B cell (primary cell): ENCODE results near the gene RET. TPM values are rescaled to one million over a fixed set of nuclear protein-coding genes. Genes with fewer than 3 reads are reported as not detected.

ENCODE experiments used
- ATAC-seq: fragments of 200-7000 bp; cut with Tn5 transposase; one replicate; pipeline ENCODE4 v1.10.0; 2021; ENCODE audit warnings: low read depth, mild to moderate bottlenecking, moderate number of reproducible peaks, moderate library complexity
- CTCF ChIA-PET: fragments of 350-600 bp; sonication (Branson Sonifier 250); formaldehyde crosslinking; loops from one replicate; lab custom pipeline; 2021; ENCODE audit warnings: antibody characterized with exemption, inconsistent platforms; lab: Charles Lee
- POLR2A ChIA-PET: fragments of 350-600 bp; sonication (Branson Sonifier 250); formaldehyde crosslinking; loops from one replicate; lab custom pipeline; 2021; ENCODE audit warnings: antibody characterized with exemption; lab: Charles Lee
- DNase-seq: peaks from one replicate; pipeline ENCODE4 v3.0.0; 2013
- H2AFZ ChIP-seq: 2 replicates; pipeline ENCODE4 v1.6.1; 2012; ENCODE audit warnings: mild to moderate bottlenecking, low read depth, low read length; ENCODE audit not compliant: insufficient read depth, poor library complexity, severe bottlenecking
- H3K27ac ChIP-seq, 2 donors: 1 replicate in 1 of 2; 2 replicates in 1 of 2; pipeline ENCODE4 v1.5.1; 2012 to 2013; ENCODE audit warnings: low read length in 2 of 2, mild to moderate bottlenecking in 2 of 2, moderate library complexity in 1 of 2
- H3K27me3 ChIP-seq, 4 experiments: fragments of 200-600 bp in 1 of 4; sonication (generic) in 1 of 4; replicated peaks in 1 of 4; 1 replicate in 2 of 4; 2 replicates in 2 of 4; pipeline versions ENCODE4 v1.6.1 to v1.7.0; 2013 to 2016; ENCODE audit warnings: low read length in 3 of 4, mild to moderate bottlenecking in 2 of 4, mixed read lengths in 1 of 4, moderate library complexity in 1 of 4; ENCODE audit not compliant: insufficient read depth in 4 of 4, control insufficient read depth in 3 of 4; ENCODE audit errors: control extremely low read depth in 1 of 4
- H3K36me3 ChIP-seq, 2 experiments: replicated peaks in 1 of 2; 1 replicate in 1 of 2; 2 replicates in 1 of 2; pipeline versions ENCODE4 v1.6.1 to v1.7.1; 2013; ENCODE audit warnings: low read length in 1 of 2; ENCODE audit not compliant: insufficient read depth in 2 of 2, control insufficient read depth in 1 of 2; ENCODE audit errors: control extremely low read depth in 1 of 2, extremely low read depth in 1 of 2
- H3K4me1 ChIP-seq, 2 donors: fragments of 200-600 bp in 1 of 2; sonication (generic) in 1 of 2; 1 replicate in 1 of 2; 2 replicates in 1 of 2; pipeline versions ENCODE4 v1.5.1 to v1.6.1; 2013 to 2017; ENCODE audit warnings: low read length in 2 of 2; ENCODE audit not compliant: control insufficient read depth in 2 of 2, insufficient read depth in 2 of 2
- H3K4me2 ChIP-seq: replicated peaks from 2 replicates; pipeline ENCODE3; 2012; ENCODE audit warnings: mild to moderate bottlenecking, low read depth, low read length; ENCODE audit not compliant: poor library complexity, severe bottlenecking
- H3K4me3 ChIP-seq, 5 experiments: fragments of 200-600 bp in 1 of 5; sonication (generic) in 1 of 5; 1 replicate in 3 of 5; 2 replicates in 2 of 5; pipeline versions ENCODE4 v1.5.1 to v1.7.0; 2011 to 2016; ENCODE audit warnings: low read length in 4 of 5, mild to moderate bottlenecking in 4 of 5, low read depth in 2 of 5, control low read depth in 1 of 5, moderate library complexity in 1 of 5; ENCODE audit not compliant: insufficient read depth in 1 of 5; ENCODE audit errors: control extremely low read depth in 1 of 5, extremely low read depth in 1 of 5
- H3K79me2 ChIP-seq: fragments of 200-600 bp; sonication (generic); one replicate; pipeline ENCODE4 v1.6.0; 2016; ENCODE audit warnings: low read length; ENCODE audit not compliant: control insufficient read depth, insufficient read depth
- H3K9ac ChIP-seq: fragments of 200-600 bp; sonication (generic); 2 replicates; pipeline ENCODE4 v1.6.1; 2017; ENCODE audit warnings: mild to moderate bottlenecking, low read length, moderate library complexity
- H3K9me3 ChIP-seq, 3 donors: one replicate each; pipeline versions ENCODE4 v1.6.1 to v1.7.1; 2013; ENCODE audit warnings: low read length in 2 of 3; ENCODE audit not compliant: control insufficient read depth in 2 of 3, insufficient read depth in 1 of 3; ENCODE audit errors: control extremely low read depth in 1 of 3
- H4K20me1 ChIP-seq: 2 replicates; pipeline ENCODE4 v1.6.0; 2012; ENCODE audit warnings: mild to moderate bottlenecking, low read length; ENCODE audit not compliant: insufficient read depth, control insufficient read depth, poor library complexity, severe bottlenecking
- H3K27ac Mint-ChIP-seq: one replicate; pipeline ENCODE4 v1.8.0; 2021; ENCODE audit warnings: mixed read lengths
- H3K27me3 Mint-ChIP-seq: one replicate; pipeline ENCODE4 v1.8.0; 2021; ENCODE audit warnings: mixed read lengths
- H3K4me1 Mint-ChIP-seq: one replicate; pipeline ENCODE4 v1.8.0; 2021; ENCODE audit warnings: mixed read lengths
- H3K4me3 Mint-ChIP-seq: one replicate; pipeline ENCODE4 v1.8.0; 2021; ENCODE audit warnings: mixed read lengths
- H3K9me3 Mint-ChIP-seq: one replicate; pipeline ENCODE4 v1.8.0; 2022; ENCODE audit warnings: mixed read lengths; ENCODE audit not compliant: insufficient read depth
- EZH2 ChIP-seq: IDR thresholded peaks from 2 replicates; pipeline ENCODE4 v1.6.1; 2012; ENCODE audit warnings: borderline replicate concordance, low read depth, mild to moderate bottlenecking, moderate library complexity, low read length; ENCODE audit not compliant: insufficient read depth, poor library complexity, severe bottlenecking
- WGBS: methylation state at CpG from one replicate; pipeline ENCODE4 v1.1.5; 2013; ENCODE audit warnings: missing lambda C conversion rate; ENCODE audit not compliant: insufficient coverage; 5-methylcytosine and 5-hydroxymethylcytosine counted together
- intact Hi-C: fragments of 100-400 bp; cut with micrococcal nuclease; formaldehyde crosslinking; loops from one replicate; pipeline ENCODE4 v1.10.0; 2022
- polyA plus RNA-seq: library from polyadenylated mRNA; depleted of rRNA; stranded (reverse); fragments of >200 nt; gene quantifications from 2 replicates; pipeline ENCODE4 v1.2.3, GENCODE V29; 2012
- total RNA-seq, 2 donors: library from RNA; stranded (reverse); fragments of 120-200 nt in 1 of 2; gene quantifications; 1 replicate in 1 of 2; 2 replicates in 1 of 2; pipeline versions ENCODE4 v1.2.3 to v1.2.4, GENCODE V29; 2013 to 2022
- TF ChIP-seq, protein P1 (sequence below): fragments of 200-600 bp; IDR thresholded peaks from one replicate; pipeline ENCODE4 v1.8.0; 2022; ENCODE audit warnings: antibody characterized with exemption, mild to moderate bottlenecking

RET gene
- total and polyA plus RNA-seq, 2 donors (not counting 1 experiment from before 2014, with no cell fraction given), result 0.16 to 0.27 TPM

DNA sequence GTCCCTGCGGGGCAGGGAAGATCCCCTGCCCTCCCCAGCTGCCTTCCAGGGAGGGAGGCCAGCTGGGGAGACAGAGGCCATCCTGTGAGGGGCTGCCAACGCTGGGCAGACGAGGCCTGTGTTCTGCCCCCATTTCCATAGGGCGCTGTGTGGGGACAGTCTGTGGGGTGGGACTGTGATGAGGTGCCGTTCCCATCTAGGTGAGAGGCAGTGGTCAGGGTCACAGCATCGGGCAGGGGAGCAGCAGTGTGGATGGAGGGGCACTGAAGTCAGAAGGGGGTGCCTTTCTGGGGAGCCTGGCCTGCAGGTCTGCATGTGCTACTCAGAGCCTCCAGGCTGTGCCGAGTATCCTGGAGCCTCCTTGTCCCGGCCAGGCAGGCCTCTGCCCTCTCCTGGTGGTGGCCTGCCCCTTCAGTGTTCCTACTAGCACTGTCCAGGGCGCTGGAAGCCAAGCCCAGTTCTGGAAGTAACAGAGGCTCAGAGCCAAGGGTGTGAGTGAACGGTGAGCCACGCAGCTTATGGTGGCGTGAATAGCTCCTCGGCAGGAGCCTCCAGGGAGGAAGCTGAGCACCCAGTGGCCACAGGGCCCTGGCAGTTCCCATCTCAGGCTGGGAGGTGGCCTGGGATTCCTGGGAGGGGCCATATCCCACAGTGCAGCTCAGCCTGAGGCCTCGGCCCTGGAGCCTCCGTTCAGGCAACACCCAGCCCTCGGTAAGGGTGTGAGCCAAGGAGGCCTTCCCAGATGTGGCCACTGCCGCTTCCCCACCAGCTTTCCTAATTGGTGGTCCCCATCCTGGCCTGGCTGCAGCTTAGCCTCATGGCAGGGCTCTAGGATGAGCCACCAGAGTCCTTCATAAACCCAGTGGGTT, 38.1 kb downstream of the RET start:
- Mint-ChIP-seq H3K27ac (no peak overlapping the region), H3K9me3 (no peaks in the 10 kb centered on the region), H3K4me3 (no peak overlapping the region), H3K4me1 (no peaks in the 10 kb centered on the region), H3K27me3 (no peaks in the 10 kb centered on the region)
- Histone ChIP-seq H3K36me3 (no peaks in the 10 kb centered on the region), H3K4me1 (peaks cover 0 to 7% of the 10 kb centered on the region in 2 donors), H3K27ac (no peak overlapping the region), H3K9ac (no peak overlapping the region), H2AFZ (no peak overlapping the region), H3K4me2 (no peak overlapping the region), H3K9me3 (peaks cover 0 to 3% (median 0%) of the 10 kb centered on the region in 3 donors), H3K4me3 (no peak overlapping the region), H3K27me3 (no peaks in the 10 kb centered on the region), H4K20me1 (no peaks in the 10 kb centered on the region), H3K79me2 (no peaks in the 10 kb centered on the region)
- ATAC-seq (no peak), DNase-seq (no peak)
- ChIA-PET POLR2A (no interaction called here), CTCF (interaction anchor here (1.6 kb wide), 1 partner anchor 10 kb away, joined by 3 read pairs; no protein-coding TSS in a partner anchor)
- TF ChIP-seq, protein P1, sequence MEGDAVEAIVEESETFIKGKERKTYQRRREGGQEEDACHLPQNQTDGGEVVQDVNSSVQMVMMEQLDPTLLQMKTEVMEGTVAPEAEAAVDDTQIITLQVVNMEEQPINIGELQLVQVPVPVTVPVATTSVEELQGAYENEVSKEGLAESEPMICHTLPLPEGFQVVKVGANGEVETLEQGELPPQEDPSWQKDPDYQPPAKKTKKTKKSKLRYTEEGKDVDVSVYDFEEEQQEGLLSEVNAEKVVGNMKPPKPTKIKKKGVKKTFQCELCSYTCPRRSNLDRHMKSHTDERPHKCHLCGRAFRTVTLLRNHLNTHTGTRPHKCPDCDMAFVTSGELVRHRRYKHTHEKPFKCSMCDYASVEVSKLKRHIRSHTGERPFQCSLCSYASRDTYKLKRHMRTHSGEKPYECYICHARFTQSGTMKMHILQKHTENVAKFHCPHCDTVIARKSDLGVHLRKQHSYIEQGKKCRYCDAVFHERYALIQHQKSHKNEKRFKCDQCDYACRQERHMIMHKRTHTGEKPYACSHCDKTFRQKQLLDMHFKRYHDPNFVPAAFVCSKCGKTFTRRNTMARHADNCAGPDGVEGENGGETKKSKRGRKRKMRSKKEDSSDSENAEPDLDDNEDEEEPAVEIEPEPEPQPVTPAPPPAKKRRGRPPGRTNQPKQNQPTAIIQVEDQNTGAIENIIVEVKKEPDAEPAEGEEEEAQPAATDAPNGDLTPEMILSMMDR, result no peak
- TF ChIP-seq EZH2, result no peak
- intact Hi-C loops, result no loop called here
- WGBS, result 85% methylated on average over 16 of the region's 17 CpGs
